GM19025 (cell line): Measurements from ENCODE around the gene IL1A.

ENCODE experiments used
- ATAC-seq: cut with Tn5 transposase; IDR thresholded peaks from one replicate; pipeline ENCODE4 v1.9.1; 2021; ENCODE audit warnings: mild to moderate bottlenecking, low read depth, moderate library complexity; ENCODE audit not compliant: unreplicated experiment

The IL1A gene

DNA sequence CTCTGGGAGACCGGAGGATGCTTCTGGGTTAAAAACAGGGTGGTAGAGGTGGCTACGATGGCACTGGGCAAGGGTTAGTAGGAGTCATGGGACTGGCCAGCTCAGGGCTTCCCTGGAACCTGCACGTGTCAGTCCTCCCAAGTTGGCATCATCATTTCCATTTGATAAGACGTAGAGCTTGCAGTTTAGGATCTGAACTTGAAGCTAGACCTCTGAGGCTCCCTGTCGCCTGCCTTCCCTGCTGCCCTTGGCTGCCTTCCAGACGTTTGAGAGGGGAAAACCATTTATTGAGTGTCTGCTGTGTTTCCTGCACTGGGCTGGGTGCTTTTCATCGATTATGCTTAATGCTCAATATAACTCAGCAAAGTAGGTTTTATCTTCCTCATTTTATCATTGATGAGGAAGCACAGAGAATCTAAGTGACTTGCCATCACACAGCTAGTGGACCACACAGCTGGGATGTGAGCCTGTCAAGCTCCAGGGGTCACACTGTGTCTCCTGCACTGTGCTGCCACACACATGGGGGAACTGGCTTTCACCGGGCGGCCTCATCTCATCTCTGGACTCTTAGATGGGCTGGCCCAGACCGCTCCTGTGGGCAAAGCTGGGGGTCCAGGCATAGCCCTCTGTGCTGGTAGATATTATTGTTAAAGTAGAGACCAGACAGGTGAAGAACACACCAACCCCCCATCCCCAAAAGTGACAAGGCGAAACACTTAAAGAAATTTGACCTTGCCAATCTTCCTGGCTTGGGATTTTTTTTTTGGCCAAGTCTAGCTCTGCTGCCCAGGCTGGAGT, 55.7 kb downstream of the IL1A start:
- ATAC-seq = no peak

DNA sequence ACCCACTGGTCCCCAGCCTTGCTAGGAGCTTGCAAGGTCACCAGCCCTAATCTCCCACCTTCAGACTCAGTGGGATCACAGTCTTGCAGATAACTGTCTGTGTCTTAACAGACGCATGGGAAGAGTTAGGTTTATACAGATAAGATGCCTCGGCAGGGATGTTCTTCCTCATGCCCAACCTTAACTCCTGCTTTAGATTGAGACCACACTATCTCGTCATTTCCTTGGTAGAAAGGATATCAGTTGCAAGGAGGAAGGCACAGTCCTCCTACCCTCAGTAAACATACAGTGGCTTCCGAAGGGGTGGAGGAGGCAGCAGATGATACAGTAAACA, 56.3 kb downstream of the IL1A start:
- no peak for ATAC-seq

- no peak for ATAC-seq
Observed at GRCh38 chr2:112727276-112728028, 56.8 kb downstream of the IL1A start.

GRCh38 chr2:112726487-112727190, 57.7 kb downstream of the IL1A start:
- ATAC-seq = peak; percentile 78

DNA sequence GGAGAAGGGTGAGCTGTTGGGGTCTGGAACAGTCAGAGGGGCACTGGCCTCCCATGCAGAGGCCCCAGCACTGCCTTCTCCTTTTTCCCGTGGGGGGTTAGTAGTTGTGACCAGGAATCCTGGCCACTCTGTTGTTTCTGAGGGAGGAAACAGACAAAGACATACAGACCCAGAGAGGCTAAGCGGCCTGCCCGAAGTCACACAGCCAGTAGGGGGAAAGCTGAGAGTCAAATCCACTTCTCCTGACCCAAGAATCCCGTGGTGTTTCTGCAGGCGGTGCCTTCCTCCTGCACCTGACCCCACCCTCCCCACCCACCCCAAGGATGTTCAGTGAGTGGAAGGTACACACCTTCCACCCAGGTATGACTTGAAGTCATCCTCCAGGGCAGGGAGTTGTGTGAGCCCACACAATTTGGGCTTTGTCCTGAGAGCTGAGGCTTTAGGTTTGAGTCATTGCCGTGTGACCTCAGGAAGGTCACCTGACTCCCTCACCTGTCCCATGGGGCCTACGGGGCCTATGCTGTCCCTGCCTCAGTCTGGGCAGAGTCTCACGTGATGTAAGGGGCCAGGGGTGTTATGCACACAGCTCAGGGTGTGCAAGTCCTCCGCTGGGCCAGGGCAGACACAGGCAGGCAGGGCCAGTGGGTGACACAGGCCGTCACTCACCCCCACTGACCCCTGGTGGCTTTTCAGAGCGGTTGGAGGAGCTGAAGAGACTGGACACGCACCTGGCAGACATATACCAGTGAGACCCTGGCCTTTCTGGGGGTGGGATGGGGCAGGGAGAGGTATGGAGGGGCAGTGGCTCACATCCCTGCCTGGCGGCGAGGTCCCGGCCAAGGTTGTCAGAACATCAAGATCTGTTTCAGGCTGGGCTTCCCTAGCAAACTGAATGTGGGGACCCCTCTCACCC, 58.5 kb downstream of the IL1A start:
- ATAC-seq = peak; percentile 34

- no peak for ATAC-seq
Observed at GRCh38 chr2:112724591-112725525, 59.4 kb downstream of the IL1A start.

DNA sequence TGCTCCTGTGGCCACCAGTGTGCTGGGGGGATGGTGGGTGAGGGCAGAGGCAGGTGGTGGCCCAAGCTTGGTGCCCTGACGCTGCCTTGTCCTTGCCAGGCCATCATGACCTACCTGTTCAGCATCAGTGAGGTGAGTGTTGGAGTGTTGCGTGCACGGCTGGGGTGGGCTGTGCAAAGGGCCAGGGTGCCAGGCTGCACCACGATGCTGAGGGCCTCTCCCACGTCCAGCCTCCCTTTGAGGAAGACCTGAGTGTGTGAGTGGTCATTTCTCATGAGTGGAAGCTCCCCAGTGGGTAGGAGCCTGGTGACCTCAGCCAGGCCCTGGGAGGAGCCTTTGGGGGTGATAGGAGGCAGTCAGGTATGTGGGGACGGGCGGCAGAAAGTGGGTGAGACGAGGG, 60.3 kb downstream of the IL1A start:
- ATAC-seq = no peak
